Measurements from ENCODE around the gene RGS6.

DNA sequence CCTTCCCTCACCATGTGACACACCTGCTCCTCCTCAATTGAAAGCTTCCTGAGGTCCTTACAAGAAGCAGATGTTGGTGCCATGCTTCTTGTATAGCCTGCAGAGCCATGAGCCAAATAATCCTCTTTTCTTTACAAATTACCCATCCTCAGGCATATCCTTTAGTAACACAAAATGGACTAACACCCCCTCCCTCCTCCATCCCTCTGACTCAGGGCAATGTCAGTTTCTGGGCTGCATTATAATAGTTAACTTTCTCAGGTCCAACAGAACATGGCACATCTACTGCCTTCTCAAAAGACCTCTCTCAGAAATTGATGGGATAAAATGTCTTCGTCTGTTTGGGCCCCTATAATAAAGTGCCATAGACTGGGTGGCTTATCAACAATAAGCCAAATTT, 674.6 kb downstream of the RGS6 start:
- TF ChIP-seq, protein P1, sequence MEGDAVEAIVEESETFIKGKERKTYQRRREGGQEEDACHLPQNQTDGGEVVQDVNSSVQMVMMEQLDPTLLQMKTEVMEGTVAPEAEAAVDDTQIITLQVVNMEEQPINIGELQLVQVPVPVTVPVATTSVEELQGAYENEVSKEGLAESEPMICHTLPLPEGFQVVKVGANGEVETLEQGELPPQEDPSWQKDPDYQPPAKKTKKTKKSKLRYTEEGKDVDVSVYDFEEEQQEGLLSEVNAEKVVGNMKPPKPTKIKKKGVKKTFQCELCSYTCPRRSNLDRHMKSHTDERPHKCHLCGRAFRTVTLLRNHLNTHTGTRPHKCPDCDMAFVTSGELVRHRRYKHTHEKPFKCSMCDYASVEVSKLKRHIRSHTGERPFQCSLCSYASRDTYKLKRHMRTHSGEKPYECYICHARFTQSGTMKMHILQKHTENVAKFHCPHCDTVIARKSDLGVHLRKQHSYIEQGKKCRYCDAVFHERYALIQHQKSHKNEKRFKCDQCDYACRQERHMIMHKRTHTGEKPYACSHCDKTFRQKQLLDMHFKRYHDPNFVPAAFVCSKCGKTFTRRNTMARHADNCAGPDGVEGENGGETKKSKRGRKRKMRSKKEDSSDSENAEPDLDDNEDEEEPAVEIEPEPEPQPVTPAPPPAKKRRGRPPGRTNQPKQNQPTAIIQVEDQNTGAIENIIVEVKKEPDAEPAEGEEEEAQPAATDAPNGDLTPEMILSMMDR (IDR thresholded peaks at IDR 0.05), result no peak
- TF ChIP-seq EP300 (IDR thresholded peaks at IDR 0.05), result no peak
